Endothelial cell of umbilical vein (primary cell): Measurements from ENCODE around the gene OPCML. TPM values are rescaled to one million over a fixed set of nuclear protein-coding genes. Genes with fewer than 3 reads are reported as not detected.

Experiments used
- BruUV-seq: library from RNA; stranded (reverse); fragments of 400-500 nt; replicated peaks from 2 replicates; lab custom pipeline; 2021; lab: Mats Ljungman, UMichigan
- CTCF ChIA-PET: fragments of 300-600, 350-600 bp; sonication (Branson Sonifier 250); formaldehyde crosslinking; loops from one replicate; lab custom pipeline; 2021; ENCODE audit warnings: antibody characterized with exemption, inconsistent platforms; lab: Charles Lee
- POLR2A ChIA-PET: fragments of 300-600, 350-600 bp; sonication (Branson Sonifier 250); formaldehyde crosslinking; loops from one replicate; lab custom pipeline; 2021; ENCODE audit warnings: antibody characterized with exemption, inconsistent platforms; lab: Charles Lee
- DNase-seq: peaks from one replicate; pipeline ENCODE4 v3.0.0-alpha.2; 2011; ENCODE audit warnings: low read depth, low spot score
- FAIRE-seq: peaks from 2 replicates; lab custom pipeline; 2011; peaks lifted over from hg19 to GRCh38; lab: Jason Lieb, UNC
- H2AFZ ChIP-seq: 2 replicates; pipeline ENCODE4 v1.6.0; 2012; ENCODE audit warnings: low read depth, low read length, control low read depth, inconsistent platforms
- H3K27ac ChIP-seq: 2 replicates; pipeline ENCODE4 v1.5.1; 2011; ENCODE audit warnings: low read depth, mild to moderate bottlenecking, control low read depth, low read length, moderate library complexity; ENCODE audit not compliant: insufficient read depth
- H3K27me3 ChIP-seq, 2 experiments: 2 replicates each; pipeline versions ENCODE4 v1.6.0 to v1.6.1; 2011; ENCODE audit warnings: low read length in 2 of 2, mixed read lengths in 1 of 2; ENCODE audit not compliant: control insufficient read depth in 2 of 2, insufficient read depth in 2 of 2
- H3K36me3 ChIP-seq, 2 experiments: 2 replicates in 1 of 2; 3 replicates in 1 of 2; pipeline ENCODE4 v1.5.1; 2011; ENCODE audit warnings: low read length in 2 of 2, mild to moderate bottlenecking in 1 of 2, moderate library complexity in 1 of 2; ENCODE audit not compliant: control insufficient read depth in 2 of 2, insufficient read depth in 2 of 2; ENCODE audit errors: extremely low read depth in 1 of 2
- H3K4me1 ChIP-seq: 3 replicates; pipeline ENCODE4 v1.5.1; 2011; ENCODE audit warnings: mild to moderate bottlenecking, low read length; ENCODE audit not compliant: control insufficient read depth, insufficient read depth; ENCODE audit errors: extremely low read depth
- H3K4me2 ChIP-seq: 2 replicates; pipeline ENCODE4 v1.6.1; 2011; ENCODE audit warnings: low read length, control low read depth, mixed read lengths; ENCODE audit not compliant: insufficient read depth
- H3K4me3 ChIP-seq, 3 experiments: fragments of 200-600 bp in 1 of 3; sonication (generic), shearing (Covaris generic) in 1 of 3; replicated peaks in 1 of 3; 2 replicates each; pipeline ENCODE4 v1.5.1; 2011 to 2016; ENCODE audit warnings: control low read depth in 3 of 3, low read length in 3 of 3, mild to moderate bottlenecking in 2 of 3, inconsistent platforms in 1 of 3, low read depth in 1 of 3, moderate library complexity in 1 of 3; ENCODE audit not compliant: insufficient read depth in 1 of 3
- H3K79me2 ChIP-seq: 2 replicates; pipeline ENCODE4 v1.6.0; 2012; ENCODE audit warnings: low read length, inconsistent platforms; ENCODE audit not compliant: control insufficient read depth, insufficient read depth
- H3K9ac ChIP-seq: replicated peaks from 2 replicates; pipeline ENCODE3; 2011; ENCODE audit warnings: low read length, control low read depth; ENCODE audit not compliant: insufficient read depth; ENCODE audit errors: extremely low read depth
- H3K9me1 ChIP-seq: replicated peaks from 3 replicates; pipeline ENCODE4 v1.6.0; 2011; ENCODE audit warnings: mild to moderate bottlenecking, low read length; ENCODE audit not compliant: control insufficient read depth, insufficient read depth; ENCODE audit errors: extremely low read depth
- H3K9me3 ChIP-seq: replicated peaks from 2 replicates; pipeline ENCODE4 v1.5.1; 2012; ENCODE audit warnings: low read length, inconsistent platforms; ENCODE audit not compliant: control insufficient read depth, insufficient read depth
- H4K20me1 ChIP-seq: replicated peaks from 2 replicates; pipeline ENCODE3; 2011; ENCODE audit warnings: mild to moderate bottlenecking, low read length; ENCODE audit not compliant: control insufficient read depth, insufficient read depth; ENCODE audit errors: extremely low read depth
- EZH2 ChIP-seq: IDR thresholded peaks from 2 replicates; pipeline ENCODE4 v1.6.1; 2012; ENCODE audit warnings: borderline replicate concordance, low read depth, mild to moderate bottlenecking, moderate library complexity, low read length, inconsistent platforms; ENCODE audit not compliant: severe bottlenecking
- FOS ChIP-seq: IDR thresholded peaks from 2 replicates; pipeline ENCODE4 v1.6.1; 2011; ENCODE audit warnings: mild to moderate bottlenecking, low read length, moderate library complexity, borderline replicate concordance; ENCODE audit not compliant: insufficient read depth
- GATA2 ChIP-seq: IDR thresholded peaks from 2 replicates; pipeline ENCODE4 v1.7.0; 2011; ENCODE audit warnings: low read depth, mild to moderate bottlenecking, moderate library complexity, mixed read lengths, low read length; ENCODE audit not compliant: insufficient read length, insufficient read depth
- JUN ChIP-seq: IDR thresholded peaks from 2 replicates; pipeline ENCODE4 v1.6.1; 2011; ENCODE audit warnings: borderline replicate concordance, low read depth; ENCODE audit not compliant: insufficient read length, insufficient read depth
- MYC ChIP-seq: IDR thresholded peaks from one replicate; pipeline ENCODE4 v1.6.1; 2011; ENCODE audit warnings: mild to moderate bottlenecking, low read depth, low read length
- POLR2A ChIP-seq: IDR thresholded peaks from 2 replicates; pipeline ENCODE4 v1.6.1; 2012; ENCODE audit warnings: low read depth, mild to moderate bottlenecking, control low read depth, low read length
- POLR2AphosphoS5 ChIP-seq: IDR thresholded peaks from 2 replicates; pipeline ENCODE4 v1.6.1; 2012; ENCODE audit warnings: low read depth, mild to moderate bottlenecking, control low read depth, low read length, moderate library complexity; ENCODE audit not compliant: insufficient read depth
- dilution Hi-C: fragments of 300-500 bp; cut with MboI; formaldehyde crosslinking; loops from one replicate; pipeline ENCODE4 v1.15.0; 2019; ENCODE audit warnings: low sequenced_read_pairs; ENCODE audit not compliant: extremely low pct_ligation_motif_present
- intact Hi-C: fragments of 100-400 bp; cut with micrococcal nuclease; formaldehyde crosslinking; loops from one replicate; pipeline ENCODE4 v1.10.0; 2022
- polyA plus RNA-seq, 4 experiments: library from polyadenylated mRNA; depleted of rRNA in 3 of 4; stranded (reverse) in 3 of 4; unstranded in 1 of 4; fragments of >200 nt; gene quantifications; 2 replicates each; pipeline versions ENCODE4 v1.2.1 to v1.2.3, GENCODE V29; 2011 to 2012; ENCODE audit warnings: missing spikeins in 1 of 4
- total RNA-seq: library from RNA; stranded (reverse); gene quantifications from 2 replicates; pipeline ENCODE4 v1.2.3, GENCODE V29; 2021
- TF ChIP-seq, protein P1 (sequence below): IDR thresholded peaks from 2 replicates; pipeline ENCODE4 v1.6.1; 2011; ENCODE audit not compliant: insufficient read depth, insufficient read length
- TF ChIP-seq, protein P2 (sequence below), 2 donors: IDR thresholded peaks; 1 replicate in 1 of 2; 2 replicates in 1 of 2; pipeline ENCODE4 v1.5.1; 2011; ENCODE audit warnings: low read length in 2 of 2, mild to moderate bottlenecking in 2 of 2, moderate library complexity in 2 of 2, control low read depth in 1 of 2, inconsistent platforms in 1 of 2, low read depth in 1 of 2; ENCODE audit not compliant: insufficient read depth in 1 of 2; ENCODE audit errors: extremely low read depth in 1 of 2

The OPCML gene
- total and polyA plus RNA-seq, 2 donors (not counting 3 experiments of a cell fraction or from before 2014, with no cell fraction given) = not detected

DNA sequence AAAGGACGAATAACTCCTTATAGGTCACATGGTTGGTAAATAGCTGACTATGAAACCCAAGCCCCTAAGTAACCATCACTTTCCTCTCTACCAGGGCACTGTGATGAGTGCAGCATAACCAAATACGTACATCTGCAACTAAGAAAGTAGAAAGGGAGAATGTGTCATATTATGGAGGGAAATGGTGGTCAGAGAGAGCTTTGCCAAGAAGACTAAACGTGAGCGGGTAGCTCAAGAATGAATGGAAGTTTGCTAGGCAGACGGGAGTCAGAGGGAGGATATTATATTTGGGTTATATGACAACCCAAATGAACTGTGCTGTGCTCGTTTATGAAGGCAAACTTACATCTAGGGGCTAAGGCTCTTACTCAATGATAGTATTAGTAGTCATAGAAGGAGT is 537.3 kb downstream of the OPCML start:
- POLR2A ChIA-PET = no interaction called here
- H4K20me1 ChIP-seq = no peaks in the 10 kb centered on the region
- no peak overlapping the region for H3K4me3 ChIP-seq
- no peak overlapping the region for H3K4me2 ChIP-seq
- no peak overlapping the region for H3K27ac ChIP-seq
- TF ChIP-seq JUN (no peak), MYC (no peak)
- TF ChIP-seq, protein P1, sequence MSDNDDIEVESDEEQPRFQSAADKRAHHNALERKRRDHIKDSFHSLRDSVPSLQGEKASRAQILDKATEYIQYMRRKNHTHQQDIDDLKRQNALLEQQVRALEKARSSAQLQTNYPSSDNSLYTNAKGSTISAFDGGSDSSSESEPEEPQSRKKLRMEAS = no peak
- no peak for DNase-seq
- no peak overlapping the region for H3K9ac ChIP-seq
- dilution Hi-C loops (no loop called here), intact Hi-C loops (no loop called here)
- H3K36me3 ChIP-seq = no peaks in the 10 kb centered on the region
- FAIRE-seq = no peak
- H3K27me3 ChIP-seq = no peaks in the 10 kb centered on the region
- H3K9me1 ChIP-seq = no peaks in the 10 kb centered on the region
- H2AFZ ChIP-seq = no peak overlapping the region
- H3K4me1 ChIP-seq = no peaks in the 10 kb centered on the region
- no peaks in the 10 kb centered on the region for H3K9me3 ChIP-seq
- BruUV-seq = no TSS peak
- H3K79me2 ChIP-seq = no peaks in the 10 kb centered on the region
- CTCF ChIA-PET = no interaction called here

DNA sequence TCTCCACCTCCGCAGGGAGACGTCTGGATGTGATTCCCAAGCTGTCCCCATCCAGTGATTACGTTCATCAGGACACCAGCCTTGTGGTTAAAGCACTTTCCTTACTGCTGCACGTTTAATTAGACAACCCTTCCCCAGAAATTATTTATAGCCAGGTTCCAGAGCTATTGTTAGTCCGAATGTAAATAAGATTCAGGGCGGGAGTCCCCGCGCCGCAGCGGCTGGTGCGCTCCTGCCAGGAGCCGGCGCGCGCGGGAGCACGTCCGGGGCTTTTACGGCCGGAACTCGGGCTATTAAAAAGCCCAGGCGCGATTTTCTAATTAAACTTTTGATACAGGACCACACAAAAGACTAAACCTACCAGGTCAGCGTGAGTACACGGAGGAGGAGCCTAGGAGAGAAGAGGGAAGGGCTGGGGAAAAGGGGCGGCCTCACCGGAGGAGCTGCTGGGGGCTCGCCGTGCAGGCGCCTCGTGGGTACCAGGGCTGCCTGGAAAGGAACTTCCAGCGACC is 538.3 kb downstream of the OPCML start:
- DNase-seq (no peak), FAIRE-seq (no peak)
- no peak overlapping the region for H3K4me3 ChIP-seq
- no TSS peak for BruUV-seq
- H3K27ac ChIP-seq = no peak overlapping the region
- ChIA-PET POLR2A (no interaction called here), CTCF (no interaction called here)
- no peaks in the 10 kb centered on the region for H3K4me1 ChIP-seq
- no peaks in the 10 kb centered on the region for H3K9me1 ChIP-seq
- intact Hi-C loops (no loop called here), dilution Hi-C loops (no loop called here)
- no peaks in the 10 kb centered on the region for H3K27me3 ChIP-seq
- no peaks in the 10 kb centered on the region for H4K20me1 ChIP-seq
- H3K9ac ChIP-seq = no peak overlapping the region
- H3K36me3 ChIP-seq = no peaks in the 10 kb centered on the region
- H2AFZ ChIP-seq = no peak overlapping the region
- H3K9me3 ChIP-seq = no peaks in the 10 kb centered on the region
- TF ChIP-seq, protein P2, sequence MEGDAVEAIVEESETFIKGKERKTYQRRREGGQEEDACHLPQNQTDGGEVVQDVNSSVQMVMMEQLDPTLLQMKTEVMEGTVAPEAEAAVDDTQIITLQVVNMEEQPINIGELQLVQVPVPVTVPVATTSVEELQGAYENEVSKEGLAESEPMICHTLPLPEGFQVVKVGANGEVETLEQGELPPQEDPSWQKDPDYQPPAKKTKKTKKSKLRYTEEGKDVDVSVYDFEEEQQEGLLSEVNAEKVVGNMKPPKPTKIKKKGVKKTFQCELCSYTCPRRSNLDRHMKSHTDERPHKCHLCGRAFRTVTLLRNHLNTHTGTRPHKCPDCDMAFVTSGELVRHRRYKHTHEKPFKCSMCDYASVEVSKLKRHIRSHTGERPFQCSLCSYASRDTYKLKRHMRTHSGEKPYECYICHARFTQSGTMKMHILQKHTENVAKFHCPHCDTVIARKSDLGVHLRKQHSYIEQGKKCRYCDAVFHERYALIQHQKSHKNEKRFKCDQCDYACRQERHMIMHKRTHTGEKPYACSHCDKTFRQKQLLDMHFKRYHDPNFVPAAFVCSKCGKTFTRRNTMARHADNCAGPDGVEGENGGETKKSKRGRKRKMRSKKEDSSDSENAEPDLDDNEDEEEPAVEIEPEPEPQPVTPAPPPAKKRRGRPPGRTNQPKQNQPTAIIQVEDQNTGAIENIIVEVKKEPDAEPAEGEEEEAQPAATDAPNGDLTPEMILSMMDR (IDR thresholded peaks at IDR 0.05; ENCODE audit: extremely low read depth in 1 of 2, insufficient read depth in 1 of 2, low read depth in 1 of 2, low read length in 2 of 2) = no peak
- TF ChIP-seq FOS (no peak), POLR2AphosphoS5 (no peak), JUN (no peak), GATA2 (no peak), MYC (no peak), EZH2 (no peak), POLR2A (no peak)
- TF ChIP-seq, protein P1 = no peak
- H3K4me2 ChIP-seq = no peak overlapping the region
- no peaks in the 10 kb centered on the region for H3K79me2 ChIP-seq
